Measurements from ENCODE around the gene SEPTIN8. TPM values are rescaled to one million over a fixed set of nuclear protein-coding genes. Genes with fewer than 3 reads are reported as not detected.
A peak's percentile ranks its signal among the peaks of the same experiment; 100 is the strongest.

SEPTIN8 gene
- total and polyA plus RNA-seq, 8 donors, result 15.5 to 47.3 (median 32.3) TPM

DNA sequence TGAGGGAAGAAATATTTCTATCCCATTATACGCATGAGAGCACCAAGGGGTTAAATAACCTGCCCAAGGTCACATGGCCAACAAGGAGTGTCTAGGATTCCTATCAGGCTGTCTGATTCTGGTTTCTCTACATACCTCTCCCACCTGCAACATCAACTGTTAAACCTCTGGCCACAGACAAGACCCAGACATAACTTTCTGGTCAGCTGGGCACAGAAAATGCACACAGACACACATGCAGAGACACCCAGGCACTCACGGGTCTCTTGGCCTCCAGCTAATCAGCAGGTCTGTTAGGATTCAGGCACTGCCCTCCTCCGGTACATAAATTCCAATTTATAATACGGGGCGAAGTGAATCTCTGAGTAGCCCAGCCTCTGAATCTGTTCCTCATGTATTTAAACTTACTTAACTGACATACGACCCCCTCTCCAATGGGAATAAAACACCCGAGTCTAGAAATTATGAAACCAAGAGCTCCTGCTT lies 1.5 kb downstream of the SEPTIN8 start:
- peak overlapping the region; percentile 79 to 88 (median 82) for H3K4me3 ChIP-seq
- H3K36me3 ChIP-seq, result no peaks in the 10 kb centered on the region
- H3K27ac ChIP-seq, result peak overlapping the region in 4 of 5 donors; percentile 84 to 88 (median 87)
- H3K9me3 ChIP-seq, result no peaks in the 10 kb centered on the region
- H3K4me1 ChIP-seq, result peaks cover 16 to 71% (median 53%) of the 10 kb centered on the region in 4 donors
- WGBS, 5 donors, result 20 to 35% (median 32%) methylated on average over 7 of the region's 7 CpGs
- intact Hi-C loops (cut with DNase I; ENCODE audit: low total_unique reads), result no loop called here
- DNase-seq, result peak in 1 of 2 donors; percentile 39
- TF ChIP-seq, protein P1, sequence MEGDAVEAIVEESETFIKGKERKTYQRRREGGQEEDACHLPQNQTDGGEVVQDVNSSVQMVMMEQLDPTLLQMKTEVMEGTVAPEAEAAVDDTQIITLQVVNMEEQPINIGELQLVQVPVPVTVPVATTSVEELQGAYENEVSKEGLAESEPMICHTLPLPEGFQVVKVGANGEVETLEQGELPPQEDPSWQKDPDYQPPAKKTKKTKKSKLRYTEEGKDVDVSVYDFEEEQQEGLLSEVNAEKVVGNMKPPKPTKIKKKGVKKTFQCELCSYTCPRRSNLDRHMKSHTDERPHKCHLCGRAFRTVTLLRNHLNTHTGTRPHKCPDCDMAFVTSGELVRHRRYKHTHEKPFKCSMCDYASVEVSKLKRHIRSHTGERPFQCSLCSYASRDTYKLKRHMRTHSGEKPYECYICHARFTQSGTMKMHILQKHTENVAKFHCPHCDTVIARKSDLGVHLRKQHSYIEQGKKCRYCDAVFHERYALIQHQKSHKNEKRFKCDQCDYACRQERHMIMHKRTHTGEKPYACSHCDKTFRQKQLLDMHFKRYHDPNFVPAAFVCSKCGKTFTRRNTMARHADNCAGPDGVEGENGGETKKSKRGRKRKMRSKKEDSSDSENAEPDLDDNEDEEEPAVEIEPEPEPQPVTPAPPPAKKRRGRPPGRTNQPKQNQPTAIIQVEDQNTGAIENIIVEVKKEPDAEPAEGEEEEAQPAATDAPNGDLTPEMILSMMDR (IDR thresholded peaks at IDR 0.05), result no peak
- TF ChIP-seq EP300 (IDR thresholded peaks at IDR 0.05) (no peak), POLR2AphosphoS5 (IDR thresholded peaks at IDR 0.05) (no peak), POLR2A (IDR thresholded peaks at IDR 0.05) (no peak)
- no peaks in the 10 kb centered on the region for H3K27me3 ChIP-seq

DNA sequence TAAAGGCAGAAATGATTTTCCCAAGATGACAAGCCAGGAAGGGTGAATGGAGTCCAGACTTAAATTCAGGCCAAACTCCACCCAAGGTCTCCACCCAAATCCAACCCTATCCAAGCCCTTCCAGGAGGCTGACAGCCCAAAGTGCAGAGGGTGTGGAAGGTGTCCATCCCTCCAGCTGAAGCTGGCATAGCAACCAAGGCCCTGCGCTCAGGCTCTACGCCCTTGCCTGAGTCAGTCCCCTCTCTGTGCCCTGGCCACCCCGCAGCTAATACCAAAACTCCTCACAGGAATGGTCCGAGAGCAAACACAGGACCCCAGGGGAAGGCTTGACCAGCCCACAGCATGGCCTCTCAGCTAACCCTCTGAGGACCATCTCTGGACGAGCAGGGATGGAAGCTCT lies 2.1 kb downstream of the SEPTIN8 start:
- Histone ChIP-seq H3K4me1 (peaks cover 16 to 72% (median 54%) of the 10 kb centered on the region in 4 donors), H3K27ac (peak overlapping the region in 2 of 5 donors; percentile 88), H3K4me3 (no peak overlapping the region), H3K9me3 (no peaks in the 10 kb centered on the region), H3K27me3 (no peaks in the 10 kb centered on the region), H3K36me3 (no peaks in the 10 kb centered on the region)
- no peak for TF ChIP-seq EP300 (IDR thresholded peaks at IDR 0.05)
- no peak for TF ChIP-seq POLR2A (IDR thresholded peaks at IDR 0.05)
- TF ChIP-seq POLR2AphosphoS5 (IDR thresholded peaks at IDR 0.05), result no peak
- TF ChIP-seq, protein P1 (IDR thresholded peaks at IDR 0.05), result no peak
- intact Hi-C loops (cut with DNase I; ENCODE audit: low total_unique reads), result no loop called here
- WGBS, 5 donors, result 80 to 90% (median 86%) methylated on average over 5 of the region's 5 CpGs
- no peak for DNase-seq

DNA sequence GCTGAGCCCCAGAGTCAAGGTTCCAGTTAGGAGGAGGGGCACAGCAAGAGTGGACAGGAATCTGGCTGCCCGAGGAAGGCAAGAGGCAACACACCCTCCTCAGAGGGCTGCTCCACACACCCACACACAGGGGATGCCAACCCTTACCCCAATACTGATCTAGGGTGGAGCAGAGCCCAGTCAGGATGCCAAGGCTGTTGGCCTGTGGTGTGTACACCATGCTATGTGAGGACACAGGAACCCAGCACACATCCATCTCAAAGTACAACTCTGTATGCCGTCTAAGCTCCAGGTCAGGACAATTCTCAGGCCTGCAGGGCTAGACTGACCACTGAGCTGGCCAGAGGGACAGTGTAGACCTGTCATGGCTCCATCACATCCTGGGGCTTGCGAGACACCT lies 2.6 kb downstream of the SEPTIN8 start:
- TF ChIP-seq POLR2AphosphoS5 (IDR thresholded peaks at IDR 0.05), result no peak
- H3K36me3 ChIP-seq, result no peaks in the 10 kb centered on the region
- H3K27me3 ChIP-seq, result no peaks in the 10 kb centered on the region
- WGBS, 5 donors, result 51 to 62% (median 56%) methylated on average over 2 to 3 of the region's 3 CpGs
- no peaks in the 10 kb centered on the region for H3K9me3 ChIP-seq
- peak overlapping the region in 2 of 5 donors; percentile 23 to 38 for H3K27ac ChIP-seq
- intact Hi-C loops (cut with DNase I; ENCODE audit: low total_unique reads), result no loop called here
- DNase-seq, result no peak
- peaks cover 16 to 73% (median 54%) of the 10 kb centered on the region in 4 donors for H3K4me1 ChIP-seq
- no peak overlapping the region for H3K4me3 ChIP-seq

DNA sequence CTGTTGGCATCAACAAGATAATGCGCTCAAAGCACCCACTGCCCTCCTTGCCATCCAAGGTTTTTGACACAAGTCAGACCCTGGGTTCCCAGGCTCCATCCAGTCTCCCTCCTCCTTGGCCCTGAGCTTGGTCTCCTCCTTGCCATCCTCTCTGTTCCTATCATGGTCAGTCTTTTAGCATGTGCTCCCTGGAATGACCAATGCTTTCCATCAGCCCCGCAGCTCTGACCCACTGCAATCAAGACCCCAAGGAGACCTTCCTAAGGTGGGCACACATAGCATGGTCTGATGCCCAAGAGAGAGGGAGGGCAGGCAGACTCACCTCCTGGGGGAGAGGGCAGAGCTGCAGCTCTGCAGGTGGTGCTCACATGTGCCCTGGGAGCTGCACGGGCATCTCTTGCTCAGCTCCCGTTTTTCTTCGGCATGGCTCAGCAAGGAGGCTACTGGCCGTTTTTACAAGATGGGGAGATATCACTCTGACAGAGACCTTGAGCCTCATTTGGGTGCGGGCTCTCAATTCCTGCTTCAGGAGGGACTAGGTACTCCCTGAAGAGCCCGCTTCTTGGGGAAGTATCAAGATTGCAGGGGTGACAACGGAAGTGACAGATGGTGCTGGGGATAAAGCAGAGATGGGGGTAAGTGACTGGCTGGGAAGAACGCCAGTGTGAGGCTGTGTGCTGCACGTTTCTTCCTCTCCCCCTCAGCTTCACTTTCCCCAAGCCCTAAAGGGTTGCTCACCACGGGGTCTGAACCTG lies 3.3 kb downstream of the SEPTIN8 start:
- H3K27ac ChIP-seq, result peak overlapping the region in 2 of 5 donors; percentile 23 to 38

More for the DNA sequence above, 3.3 kb downstream of the SEPTIN8 start:
- TF ChIP-seq, protein P1 (IDR thresholded peaks at IDR 0.05), result no peak
- TF ChIP-seq POLR2A (IDR thresholded peaks at IDR 0.05), result no peak
- no peak for TF ChIP-seq POLR2AphosphoS5 (IDR thresholded peaks at IDR 0.05)
- TF ChIP-seq EP300 (IDR thresholded peaks at IDR 0.05), result no peak
- WGBS, 5 donors, result 73 to 79% (median 76%) methylated on average over 11 to 12 of the region's 12 CpGs
- H3K4me3 ChIP-seq, result no peak overlapping the region
- H3K36me3 ChIP-seq, result no peaks in the 10 kb centered on the region
- H3K27me3 ChIP-seq, result no peaks in the 10 kb centered on the region
- intact Hi-C loops (cut with DNase I; ENCODE audit: low total_unique reads), result no loop called here
- no peak for DNase-seq
- no peaks in the 10 kb centered on the region for H3K9me3 ChIP-seq
- H3K4me1 ChIP-seq, result peaks cover 16 to 72% (median 54%) of the 10 kb centered on the region in 4 donors
